AG20443 (cell line): ENCODE results near the gene DOK4.
"Not testable (repeated sequence)": the region's sequence is repeated elsewhere in the genome, so short reads cannot be mapped to it uniquely, and the experiment has no call there.

Experiments used
- DNase-seq: peaks from one replicate; pipeline ENCODE4 v3.0.0; 2012; ENCODE audit warnings: low spot score, mixed read lengths

Gene DOK4

GRCh38 chr16:57502048-57502775 is 15.9 kb upstream of the DOK4 start:
- no peak for DNase-seq

DNA sequence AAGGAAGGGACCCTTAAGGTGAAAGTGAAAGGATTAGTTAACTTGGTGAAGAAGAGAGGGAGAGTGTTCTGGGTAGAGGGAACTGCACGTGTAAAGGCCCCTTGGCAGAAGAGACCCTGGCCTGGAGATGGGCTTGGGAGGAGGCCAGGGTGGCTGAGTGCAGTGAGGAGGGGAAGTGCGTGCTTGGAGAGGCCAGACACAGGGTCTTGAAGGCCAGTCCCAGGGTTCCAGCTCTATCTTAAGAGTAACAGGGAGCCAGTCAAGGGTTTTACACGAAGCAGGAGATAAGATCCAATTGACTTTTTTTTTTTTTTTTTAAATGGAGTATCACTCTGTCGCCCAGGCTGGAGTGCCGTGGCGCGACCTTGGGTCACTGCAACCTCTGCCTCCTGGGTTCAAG is 15.2 kb upstream of the DOK4 start:
- DNase-seq = no peak

GRCh38 chr16:57500578-57501111 is 14.4 kb upstream of the DOK4 start:
- no peak for DNase-seq

GRCh38 chr16:57499941-57500340 is 13.6 kb upstream of the DOK4 start:
- DNase-seq = not testable (repeated sequence)

GRCh38 chr16:57498031-57498430 is 11.7 kb upstream of the DOK4 start:
- DNase-seq = no peak

- no peak for DNase-seq
Observed at GRCh38 chr16:57497121-57497520, 10.8 kb upstream of the DOK4 start.

DNA sequence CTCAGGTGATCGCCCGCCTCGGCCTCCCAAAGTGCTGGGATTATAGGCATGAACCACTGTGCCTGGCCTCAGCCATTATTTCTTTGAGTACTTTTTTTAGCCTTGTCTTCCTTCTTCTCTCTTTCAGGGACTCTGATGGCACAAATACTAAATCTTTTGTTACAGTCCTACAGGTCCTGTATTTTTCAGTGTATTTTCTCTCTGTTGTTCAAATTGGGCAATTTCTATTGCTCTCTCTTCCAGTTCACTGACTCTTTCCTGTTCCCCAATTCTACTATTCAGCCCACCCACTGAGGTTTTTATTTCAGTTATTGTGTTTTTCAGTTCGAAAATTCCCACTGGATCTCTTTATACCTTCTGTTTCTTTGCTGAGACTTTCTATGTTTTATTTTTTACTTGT is 7.5 kb upstream of the DOK4 start:
- no peak for DNase-seq

DNA sequence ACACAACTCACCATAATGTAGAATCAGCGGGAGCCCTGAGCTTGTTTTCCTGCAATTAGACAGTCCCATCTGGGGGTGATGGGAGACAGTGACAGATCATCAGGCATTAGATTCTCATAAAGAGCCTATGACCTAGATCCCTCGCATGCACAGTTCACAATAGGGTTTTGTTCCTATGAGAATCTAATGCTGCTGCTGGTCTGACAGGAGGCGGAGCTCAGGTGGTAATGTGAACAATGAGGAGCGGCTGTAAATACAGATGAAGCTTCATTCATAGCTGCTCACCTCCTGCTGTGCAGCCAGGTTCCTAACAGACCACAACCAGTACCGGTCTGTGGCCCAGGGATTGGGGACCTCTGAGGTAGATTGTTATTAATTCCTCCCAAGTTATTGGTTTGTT is 2.9 kb upstream of the DOK4 start:
- DNase-seq = no peak

DNA sequence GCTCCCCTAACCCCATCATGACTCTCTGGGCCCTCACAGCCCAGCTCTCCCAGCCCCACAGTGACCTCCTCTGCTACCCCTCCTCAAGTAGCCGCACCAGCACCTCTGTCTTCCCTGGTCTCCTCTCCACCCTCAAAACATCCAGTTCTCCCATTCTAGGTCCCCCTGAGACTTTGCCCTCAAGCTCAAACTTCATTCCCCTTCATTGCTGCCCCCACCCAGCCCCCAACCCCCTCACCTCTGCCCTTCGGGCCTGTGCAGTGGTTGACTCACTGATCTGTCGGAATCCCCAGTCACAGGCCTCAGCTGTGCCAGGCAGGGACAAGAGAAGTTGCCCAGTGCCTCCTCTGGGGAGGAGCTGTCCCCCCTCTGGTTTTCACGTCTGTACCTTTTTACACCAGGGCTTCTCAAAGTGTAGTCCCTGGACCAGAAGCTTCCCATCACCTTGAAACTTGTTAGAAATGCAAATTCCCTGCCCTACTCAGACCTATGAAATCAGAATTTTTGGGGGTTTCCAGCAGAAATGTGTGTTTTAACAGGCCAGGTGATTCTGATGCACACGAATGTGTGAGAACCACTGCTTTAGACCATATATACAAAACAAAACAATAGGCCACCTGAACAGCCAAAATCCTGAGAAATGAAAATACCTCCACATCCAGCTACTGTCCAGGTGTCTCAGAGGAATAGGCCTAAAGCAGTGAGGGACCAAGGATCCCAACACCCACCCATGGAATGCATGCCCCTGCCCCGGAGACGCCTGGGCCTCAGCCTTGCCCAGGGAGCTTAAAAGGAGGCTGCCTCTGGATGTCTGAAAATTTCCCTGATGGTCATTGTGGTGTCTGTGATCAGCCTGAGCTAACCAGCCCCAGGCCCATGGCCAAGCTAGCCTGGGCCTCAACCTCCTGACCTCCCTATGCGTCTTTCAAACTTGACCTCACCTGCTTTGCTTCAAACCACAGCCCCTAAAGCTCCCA is 853 bp upstream of the DOK4 start:
- DNase-seq = no peak

GRCh38 chr16:57485091-57485915 is 990 bp downstream of the DOK4 start:
- DNase-seq = peak; percentile 57

GRCh38 chr16:57484515-57485005 is 1.7 kb downstream of the DOK4 start:
- DNase-seq = no peak

GRCh38 chr16:57483725-57484514 is 2.4 kb downstream of the DOK4 start:
- DNase-seq = no peak

DNA sequence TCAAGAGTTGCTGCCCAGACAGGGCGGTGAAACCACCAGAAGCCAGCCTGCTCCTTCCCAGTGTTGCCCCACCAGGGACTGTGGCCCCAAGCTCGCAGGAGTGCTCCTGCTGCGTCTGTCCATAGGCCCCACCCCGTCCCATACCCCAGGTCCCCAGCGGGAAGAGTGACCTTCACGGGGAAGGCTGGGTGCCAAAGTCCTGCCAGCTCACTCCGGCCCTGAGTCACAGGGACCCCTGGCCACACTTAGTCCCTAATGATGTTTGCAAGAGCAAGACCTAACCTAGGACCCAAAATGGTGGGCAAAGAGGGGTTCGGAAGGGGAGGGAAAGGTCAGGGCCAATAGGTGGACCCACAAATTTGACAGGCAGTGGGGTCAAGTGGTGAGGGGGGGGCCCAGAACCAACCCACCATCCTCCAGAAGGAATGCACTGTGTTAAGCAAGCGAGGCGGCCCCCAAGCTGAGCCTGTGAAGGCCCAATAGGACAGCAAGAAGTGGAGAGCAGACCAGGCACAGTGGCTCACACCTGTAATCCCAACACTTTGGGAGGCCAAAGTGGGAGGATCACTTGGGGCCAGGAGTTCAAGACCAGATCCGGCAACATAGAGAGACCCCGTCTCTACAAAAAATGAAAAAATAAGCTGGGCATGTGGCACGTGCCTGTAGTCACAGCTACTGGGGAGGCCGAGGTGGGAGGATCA is 3.3 kb downstream of the DOK4 start:
- DNase-seq = no peak

GRCh38 chr16:57481421-57481820 is 4.9 kb downstream of the DOK4 start:
- no peak for DNase-seq

GRCh38 chr16:57480754-57481230 is 5.5 kb downstream of the DOK4 start:
- no peak for DNase-seq

- DNase-seq = peak; percentile 74
Observed at GRCh38 chr16:57479976-57480753, 6.1 kb downstream of the DOK4 start.

- peak; percentile 80 for DNase-seq
Observed at GRCh38 chr16:57479205-57479975, 6.9 kb downstream of the DOK4 start.

- DNase-seq = no peak
Observed at GRCh38 chr16:57478396-57479204, 7.7 kb downstream of the DOK4 start.
